Kidney epithelial cell (primary cell): Measurements from ENCODE around the gene TPCN2. TPM values are rescaled to one million over a fixed set of nuclear protein-coding genes. Genes with fewer than 3 reads are reported as not detected.

ENCODE experiments used
- DNase-seq: peaks from one replicate; pipeline ENCODE4 v3.0.0-alpha.2; 2010; ENCODE audit warnings: low read depth
- H3K27me3 ChIP-seq: 2 replicates; pipeline ENCODE4 v1.6.0; 2011; ENCODE audit warnings: low read length; ENCODE audit not compliant: control insufficient read depth, insufficient read depth
- H3K36me3 ChIP-seq: 2 replicates; pipeline ENCODE4 v1.5.1; 2011; ENCODE audit warnings: low read length; ENCODE audit not compliant: control insufficient read depth, insufficient read depth
- H3K4me3 ChIP-seq: 2 replicates; pipeline ENCODE4 v1.5.1; 2011; ENCODE audit warnings: low read depth, mild to moderate bottlenecking, control low read depth, low read length
- total RNA-seq: library from RNA; depleted of rRNA; stranded (reverse); fragments of >200 nt; gene quantifications from 2 replicates; pipeline ENCODE4 v1.2.3, GENCODE V29; 2015
- TF ChIP-seq, protein P1 (sequence below): IDR thresholded peaks from 2 replicates; pipeline ENCODE4 v1.5.1; 2011; ENCODE audit warnings: mild to moderate bottlenecking, moderate library complexity, low read length, control low read depth, inconsistent platforms; ENCODE audit not compliant: insufficient read depth, poor library complexity, severe bottlenecking

TPCN2 gene
- total RNA-seq, 1 donor from 2014 or later: 8.9 TPM

DNA sequence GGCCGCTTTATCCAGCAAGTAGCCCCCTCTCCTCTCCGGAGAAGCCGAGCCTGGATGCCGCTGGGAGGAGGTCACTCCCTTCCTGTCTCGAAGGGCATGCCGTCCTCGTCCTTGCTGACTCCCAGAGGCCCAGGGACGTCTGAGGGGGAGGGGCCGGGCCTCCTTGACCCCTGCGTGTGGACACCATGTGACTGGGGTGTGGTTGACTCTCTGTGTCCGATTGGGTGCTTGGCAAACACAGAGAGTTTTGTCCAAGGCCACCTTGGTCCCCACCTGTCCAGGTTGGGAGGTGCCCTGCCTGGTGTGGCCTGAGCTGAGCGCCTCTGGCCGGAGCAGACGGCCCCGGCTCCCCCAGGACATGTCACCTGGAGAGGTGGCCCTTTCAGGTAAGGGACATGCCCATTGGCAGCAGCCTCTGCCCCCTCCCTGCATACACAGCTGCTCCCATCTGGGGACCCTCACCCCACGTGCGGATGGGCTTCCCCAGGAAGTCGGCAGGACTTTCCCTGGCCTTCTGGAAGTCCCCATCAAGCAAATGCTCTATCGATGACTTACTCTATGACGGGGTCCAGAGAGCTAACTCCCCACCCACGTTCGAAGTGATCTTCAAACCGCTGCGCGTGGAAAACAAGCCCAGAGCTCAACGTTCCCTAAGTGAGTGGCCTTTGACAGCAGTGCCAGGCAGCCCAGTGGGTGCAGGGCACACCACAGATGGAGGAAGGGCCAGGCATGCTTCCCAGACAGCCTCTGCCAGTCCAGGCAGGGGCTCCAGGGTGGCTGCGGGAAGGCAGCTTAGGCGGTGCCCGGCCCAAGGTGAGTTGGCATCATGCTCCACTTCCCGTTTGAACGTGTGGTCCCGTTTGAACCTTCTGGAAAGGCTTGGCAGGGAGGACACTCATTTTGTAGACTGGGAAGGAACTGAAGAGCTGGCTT lies 106.8 kb downstream of the TPCN2 start, which contains the start of gene SMIM38:
Gene SMIM38, plus strand, starts transcription at position 634 of the 933 bp plus-strand sequence. CDS start 1,912 bp downstream, outside the sequence.
- Histone ChIP-seq H3K27me3 (no peaks in the 10 kb centered on the region), H3K36me3 (no peaks in the 10 kb centered on the region), H3K4me3 (no peak within 1 kb of the TSS)
- DNase-seq: no peak
- TF ChIP-seq, protein P1, sequence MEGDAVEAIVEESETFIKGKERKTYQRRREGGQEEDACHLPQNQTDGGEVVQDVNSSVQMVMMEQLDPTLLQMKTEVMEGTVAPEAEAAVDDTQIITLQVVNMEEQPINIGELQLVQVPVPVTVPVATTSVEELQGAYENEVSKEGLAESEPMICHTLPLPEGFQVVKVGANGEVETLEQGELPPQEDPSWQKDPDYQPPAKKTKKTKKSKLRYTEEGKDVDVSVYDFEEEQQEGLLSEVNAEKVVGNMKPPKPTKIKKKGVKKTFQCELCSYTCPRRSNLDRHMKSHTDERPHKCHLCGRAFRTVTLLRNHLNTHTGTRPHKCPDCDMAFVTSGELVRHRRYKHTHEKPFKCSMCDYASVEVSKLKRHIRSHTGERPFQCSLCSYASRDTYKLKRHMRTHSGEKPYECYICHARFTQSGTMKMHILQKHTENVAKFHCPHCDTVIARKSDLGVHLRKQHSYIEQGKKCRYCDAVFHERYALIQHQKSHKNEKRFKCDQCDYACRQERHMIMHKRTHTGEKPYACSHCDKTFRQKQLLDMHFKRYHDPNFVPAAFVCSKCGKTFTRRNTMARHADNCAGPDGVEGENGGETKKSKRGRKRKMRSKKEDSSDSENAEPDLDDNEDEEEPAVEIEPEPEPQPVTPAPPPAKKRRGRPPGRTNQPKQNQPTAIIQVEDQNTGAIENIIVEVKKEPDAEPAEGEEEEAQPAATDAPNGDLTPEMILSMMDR: no peak

DNA sequence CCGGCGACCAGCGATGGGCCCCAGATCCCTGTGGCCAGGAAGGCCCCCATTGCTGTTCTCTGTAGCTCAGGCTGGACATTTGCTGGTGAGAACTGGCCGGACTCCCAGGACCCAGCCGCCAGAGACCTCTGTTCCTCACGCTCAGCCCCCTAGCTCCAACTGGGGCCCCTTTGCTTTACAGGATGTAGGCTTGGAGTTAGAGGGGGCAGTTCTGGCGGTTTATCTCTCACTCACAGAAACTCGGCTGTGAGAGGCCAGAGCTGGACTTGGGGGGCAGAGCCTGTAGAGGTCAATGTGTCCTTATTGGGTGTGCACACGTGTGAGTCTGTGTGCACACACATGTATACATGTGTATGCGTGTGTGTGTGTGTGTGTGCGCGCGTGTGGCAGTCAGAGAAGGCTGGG lies 107.5 kb downstream of the TPCN2 start:
- Histone ChIP-seq H3K36me3 (no peaks in the 10 kb centered on the region), H3K27me3 (no peaks in the 10 kb centered on the region), H3K4me3 (no peak overlapping the region)
- TF ChIP-seq, protein P1: no peak
- DNase-seq: no peak

GRCh38 chr11:69156673-69157155 lies 108.0 kb downstream of the TPCN2 start:
- TF ChIP-seq, protein P1: no peak
- no peaks in the 10 kb centered on the region for H3K36me3 ChIP-seq
- H3K27me3 ChIP-seq: no peaks in the 10 kb centered on the region
- no peak overlapping the region for H3K4me3 ChIP-seq
- no peak for DNase-seq

DNA sequence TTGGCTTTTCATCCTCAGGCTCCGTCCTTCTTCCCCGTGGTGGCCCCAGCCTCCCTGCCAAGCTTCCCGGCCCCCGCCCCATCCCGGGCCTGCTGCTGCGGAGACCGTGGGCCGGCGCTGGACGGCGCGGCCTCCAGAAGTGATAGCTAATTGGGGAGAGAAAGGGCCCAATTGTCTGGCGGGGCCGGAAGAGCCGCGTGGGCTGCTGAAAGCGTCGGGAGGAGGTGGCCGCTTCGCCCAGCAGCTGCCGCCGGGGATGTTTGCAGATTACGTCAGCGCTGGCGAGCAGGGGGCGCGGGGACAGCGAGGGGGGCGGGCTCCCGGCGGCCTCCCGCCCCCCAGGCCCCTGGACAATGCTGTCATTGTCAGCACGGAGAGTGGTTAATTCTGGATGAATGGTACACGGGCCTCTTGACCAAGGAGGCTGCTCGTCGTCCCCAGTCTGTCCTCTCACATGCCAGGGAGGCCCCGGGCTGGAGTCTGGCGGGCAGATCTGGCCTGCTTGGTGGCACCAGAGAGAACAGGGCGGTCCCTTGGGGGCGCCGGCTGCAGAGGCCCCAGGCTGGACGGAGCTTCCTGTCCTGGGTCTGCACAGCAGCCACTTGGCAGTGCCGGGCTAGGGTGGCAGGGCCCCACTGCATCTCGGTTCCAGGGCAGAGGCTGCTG lies 108.6 kb downstream of the TPCN2 start:
- Histone ChIP-seq H3K4me3 (no peak overlapping the region), H3K27me3 (no peaks in the 10 kb centered on the region), H3K36me3 (no peaks in the 10 kb centered on the region)
- DNase-seq: no peak
- TF ChIP-seq, protein P1: no peak

DNA sequence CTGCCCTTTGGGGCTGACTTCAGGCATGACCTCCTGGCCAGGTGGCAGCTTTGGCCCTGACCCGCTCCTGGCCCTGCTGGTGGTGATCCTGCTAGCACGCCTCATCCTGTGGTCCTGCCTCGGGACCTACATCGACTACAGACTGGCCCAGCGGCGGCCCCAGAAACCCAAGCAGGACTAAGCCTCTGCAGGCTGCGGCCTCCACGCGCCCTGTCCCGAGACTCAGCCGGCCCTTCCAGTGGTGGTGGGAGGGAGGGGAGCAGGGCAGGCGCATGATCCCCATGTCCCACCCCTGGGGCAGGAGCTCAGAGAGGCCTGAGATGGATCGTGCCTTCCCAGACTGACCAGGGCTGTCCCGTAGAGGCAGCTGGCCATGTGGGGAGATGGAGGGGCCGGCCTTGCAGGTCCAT lies 109.1 kb downstream of the TPCN2 start:
- Histone ChIP-seq H3K36me3 (no peaks in the 10 kb centered on the region), H3K27me3 (no peaks in the 10 kb centered on the region), H3K4me3 (no peak overlapping the region)
- DNase-seq: no peak
- TF ChIP-seq, protein P1: no peak
